Activated T-cell treated with anti-CD3 and anti-CD28 coated beads for 48 hours (primary cell): ENCODE data around the gene SASH1.
"Not testable (repeated sequence)": the region's sequence is repeated elsewhere in the genome, so short reads cannot be mapped to it uniquely, and the experiment has no call there.

ENCODE experiments used
- DNase-seq: peaks from one replicate; pipeline ENCODE4 v3.0.0-alpha.2; 2020; ENCODE audit warnings: low read depth

SASH1 gene

GRCh38 chr6:148367411-148368024 is 24.9 kb downstream of the SASH1 start:
- no peak for DNase-seq

GRCh38 chr6:148370176-148370575 is 27.5 kb downstream of the SASH1 start:
- no peak for DNase-seq

DNA sequence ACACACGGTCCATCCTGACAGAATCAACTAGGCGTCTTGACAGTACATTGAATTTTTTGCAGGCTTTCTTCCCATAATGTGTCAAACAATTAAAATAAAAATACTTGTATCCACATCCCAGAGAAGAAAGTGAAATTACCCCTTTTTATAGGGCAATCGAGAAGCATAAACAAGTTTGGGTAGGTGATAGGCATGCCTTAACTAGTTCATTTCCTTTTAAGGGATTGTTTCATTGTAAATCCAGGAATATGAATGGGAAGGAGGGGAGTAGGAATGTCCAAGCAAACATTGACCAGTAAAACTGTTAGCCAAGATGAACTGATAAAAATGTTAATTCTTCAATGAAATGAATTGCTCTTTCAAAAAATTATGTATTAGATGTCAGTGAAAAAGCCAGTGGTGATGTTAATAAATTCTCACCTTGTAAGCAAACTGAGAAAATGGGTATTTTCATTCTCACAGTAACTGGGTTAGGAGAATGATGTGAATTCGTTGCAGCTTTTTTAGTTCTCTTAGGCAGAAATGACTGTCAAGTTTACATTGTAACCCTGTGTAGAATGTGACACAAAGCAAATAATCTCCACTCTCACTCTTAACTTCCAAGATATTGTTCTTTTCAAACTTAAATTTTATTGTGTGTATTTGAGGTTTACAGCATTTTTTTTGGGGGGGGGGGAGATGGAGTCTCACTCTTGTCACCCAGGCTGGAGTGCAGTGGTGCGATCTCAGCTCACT is 31.6 kb downstream of the SASH1 start:
- no peak for DNase-seq

DNA sequence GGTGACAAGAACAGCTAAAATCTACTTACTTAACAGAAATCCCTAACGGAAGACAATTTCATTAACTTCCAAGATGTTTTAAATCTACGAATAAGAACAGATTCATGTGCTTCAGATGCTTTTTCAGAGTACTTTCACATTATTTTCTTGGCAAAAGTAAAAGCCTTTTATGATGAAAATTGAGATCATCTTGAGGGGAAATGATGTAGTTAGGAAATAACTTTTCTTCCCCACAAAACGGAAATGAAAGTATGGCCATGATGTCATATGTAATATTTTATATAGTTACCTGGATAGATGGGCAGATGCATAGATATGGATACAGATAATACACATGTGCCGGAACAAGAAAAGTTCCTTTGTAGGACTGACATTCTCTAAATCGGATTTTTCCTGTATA is 32.8 kb downstream of the SASH1 start:
- DNase-seq, result no peak

GRCh38 chr6:148379481-148379880 is 36.8 kb downstream of the SASH1 start:
- DNase-seq, result no peak

- DNase-seq, result no peak
Observed at GRCh38 chr6:148379966-148380713, 37.5 kb downstream of the SASH1 start.

GRCh38 chr6:148382051-148382450 is 39.4 kb downstream of the SASH1 start:
- not testable (repeated sequence) for DNase-seq

DNA sequence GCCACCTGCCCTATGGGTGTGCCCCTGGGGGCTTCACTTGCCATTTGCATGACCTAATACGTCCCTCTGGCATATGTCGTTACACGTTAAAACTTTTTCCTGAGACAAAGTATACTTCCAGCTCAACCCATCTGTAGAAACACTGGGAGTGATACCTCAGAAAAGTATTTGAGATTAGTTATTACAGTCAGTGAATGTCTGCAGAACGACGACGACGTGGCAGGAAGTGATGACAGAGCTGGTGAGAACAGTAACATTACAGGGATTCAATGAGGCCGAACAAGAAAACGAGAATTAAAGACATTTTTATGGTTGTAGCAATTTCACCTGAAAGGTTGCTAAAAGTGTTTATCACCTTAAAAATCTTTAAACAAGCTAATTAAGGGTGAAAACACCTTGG is 40.2 kb downstream of the SASH1 start:
- no peak for DNase-seq

- no peak for DNase-seq
Observed at GRCh38 chr6:148383658-148384368, 41.2 kb downstream of the SASH1 start.

DNA sequence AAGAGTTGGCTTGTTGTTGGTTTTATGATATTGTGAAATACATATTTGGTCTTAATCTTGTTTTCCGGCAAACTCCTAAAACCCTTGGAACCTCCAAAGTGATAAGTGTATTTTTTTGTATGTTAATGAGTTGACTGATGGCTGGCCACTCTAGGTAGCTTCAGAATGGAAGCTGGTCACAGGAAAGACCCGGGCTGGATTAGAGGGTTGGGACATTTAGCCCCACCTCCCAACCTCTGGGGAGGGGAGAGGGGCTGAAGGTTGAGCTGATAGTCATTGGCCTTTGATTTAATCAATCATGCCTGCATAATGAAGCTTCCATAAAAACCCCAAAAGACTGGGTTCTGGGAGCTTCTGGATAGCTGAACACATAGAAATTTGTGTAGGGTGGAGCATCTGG is 42.7 kb downstream of the SASH1 start:
- no peak for DNase-seq

DNA sequence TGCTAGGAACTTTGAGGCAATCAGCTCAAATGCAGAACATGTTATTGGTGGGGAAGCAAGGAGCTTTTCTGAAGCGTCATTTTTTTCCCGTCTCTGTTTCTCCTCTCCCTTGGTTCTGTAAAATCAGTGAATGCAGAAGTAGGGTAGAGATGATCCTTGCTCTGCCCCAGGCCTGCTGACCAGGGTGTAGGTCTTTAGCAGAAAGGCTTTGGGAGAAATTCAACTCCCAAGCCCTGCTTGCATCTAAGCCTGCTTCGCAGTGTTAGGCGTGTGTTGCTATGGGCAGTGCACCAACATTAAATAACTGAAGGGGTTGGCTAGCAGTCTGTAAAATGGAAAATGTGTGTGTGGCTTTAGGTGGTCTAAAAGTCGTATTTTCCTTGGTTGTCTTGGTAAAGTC is 45.9 kb downstream of the SASH1 start:
- DNase-seq, result no peak

GRCh38 chr6:148389086-148389485 is 46.4 kb downstream of the SASH1 start:
- no peak for DNase-seq

DNA sequence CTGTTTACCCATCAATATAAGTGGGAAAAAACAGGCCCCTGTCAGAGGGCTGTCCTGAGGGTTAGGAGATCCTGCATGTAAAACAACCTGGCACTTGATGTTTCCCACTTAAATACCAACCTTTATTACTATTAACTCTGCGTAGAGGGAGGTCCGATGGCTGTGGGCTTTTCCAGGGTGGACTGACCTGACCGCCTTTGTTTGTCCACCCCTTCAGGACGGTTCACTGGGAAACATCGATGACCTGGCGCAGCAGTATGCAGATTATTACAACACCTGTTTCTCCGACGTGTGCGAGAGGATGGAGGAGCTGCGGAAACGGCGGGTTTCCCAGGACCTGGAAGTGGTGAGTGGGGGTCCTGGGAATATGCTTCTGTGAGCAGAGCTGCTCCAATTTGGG is 47.3 kb downstream of the SASH1 start:
- DNase-seq, result no peak

- not testable (repeated sequence) for DNase-seq
Observed at GRCh38 chr6:148392127-148392526, 49.5 kb downstream of the SASH1 start.

DNA sequence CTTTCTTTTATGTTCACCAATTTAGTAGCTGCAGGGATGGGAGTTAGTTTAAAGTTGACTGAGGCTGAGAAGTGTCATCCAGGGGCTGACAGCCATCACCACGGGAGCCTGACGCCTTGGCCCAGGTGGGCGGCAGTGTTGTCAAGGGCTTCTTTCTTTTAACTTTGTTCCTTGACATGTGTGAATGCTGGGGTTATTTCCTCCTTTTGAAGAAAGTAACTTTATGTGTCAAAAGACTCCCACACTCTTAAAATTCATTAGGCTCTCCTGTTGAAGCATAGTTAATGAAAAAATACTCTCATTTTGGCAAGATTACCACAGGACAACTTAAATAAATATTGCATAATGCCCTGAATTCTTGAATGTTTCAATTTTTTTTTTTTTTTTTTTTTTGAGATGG is 50.0 kb downstream of the SASH1 start:
- DNase-seq, result no peak

DNA sequence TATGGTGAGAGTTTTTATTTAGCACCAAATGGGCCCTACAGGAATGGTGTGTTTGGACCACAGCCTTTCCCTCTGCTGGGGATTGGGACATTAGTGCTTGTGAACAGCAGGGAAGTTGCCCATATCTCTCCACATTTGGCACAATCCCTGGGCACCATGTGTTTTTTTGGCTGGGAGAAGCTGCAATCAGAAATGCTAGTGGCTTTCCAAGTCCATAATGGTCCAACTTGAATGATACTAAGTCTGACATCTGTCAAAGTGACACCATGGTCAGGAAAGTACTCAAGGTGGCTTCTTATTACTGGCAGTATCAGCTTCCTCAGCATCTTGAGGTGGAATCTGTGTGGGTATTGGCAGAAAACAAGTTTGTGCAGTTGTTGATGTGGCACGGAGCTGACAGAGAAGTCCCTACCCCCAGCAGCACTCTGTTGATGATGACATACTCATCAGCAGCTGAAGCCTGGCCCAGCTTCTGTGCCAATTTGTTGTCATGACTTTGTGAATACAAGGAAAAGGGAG is 53.0 kb downstream of the SASH1 start:
- DNase-seq, result no peak

DNA sequence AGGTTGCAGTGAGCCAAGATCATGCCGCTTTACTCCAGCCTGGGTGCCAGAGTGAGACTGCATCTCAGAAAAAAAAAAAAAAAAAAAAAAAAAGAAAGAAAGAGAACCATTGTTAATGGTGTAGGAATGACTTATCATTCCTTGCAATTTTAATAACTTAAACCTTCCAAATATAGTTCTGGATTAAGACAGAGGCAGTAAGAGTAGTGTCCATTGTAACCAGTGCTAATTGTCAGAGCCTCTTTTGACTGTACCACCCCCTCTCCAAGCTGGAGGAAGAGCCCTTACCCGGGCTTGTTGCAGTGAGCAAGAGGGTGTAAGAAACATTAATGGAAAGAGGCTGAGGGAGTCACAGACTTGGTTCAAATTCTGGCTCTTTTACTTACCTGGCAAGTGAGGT is 53.8 kb downstream of the SASH1 start:
- no peak for DNase-seq

DNA sequence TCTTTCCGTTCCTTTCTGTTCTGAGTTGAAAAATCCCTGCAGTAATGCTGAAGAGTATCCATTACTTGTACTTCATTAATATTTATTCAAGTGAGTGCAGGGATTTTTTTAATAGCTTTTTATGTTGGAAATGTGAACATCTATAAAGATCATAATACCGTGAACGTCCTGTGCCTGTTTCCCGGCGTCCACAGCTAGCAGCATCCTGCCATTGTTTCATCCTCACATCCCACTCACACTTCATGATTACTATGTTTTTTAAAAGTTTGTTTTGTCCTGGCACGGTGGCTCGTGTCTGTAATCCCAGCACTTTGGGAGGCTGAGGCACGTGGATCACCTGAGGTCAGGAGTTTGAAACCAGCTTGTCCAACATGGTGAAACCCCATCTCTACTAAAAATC is 54.3 kb downstream of the SASH1 start:
- DNase-seq, result no peak

DNA sequence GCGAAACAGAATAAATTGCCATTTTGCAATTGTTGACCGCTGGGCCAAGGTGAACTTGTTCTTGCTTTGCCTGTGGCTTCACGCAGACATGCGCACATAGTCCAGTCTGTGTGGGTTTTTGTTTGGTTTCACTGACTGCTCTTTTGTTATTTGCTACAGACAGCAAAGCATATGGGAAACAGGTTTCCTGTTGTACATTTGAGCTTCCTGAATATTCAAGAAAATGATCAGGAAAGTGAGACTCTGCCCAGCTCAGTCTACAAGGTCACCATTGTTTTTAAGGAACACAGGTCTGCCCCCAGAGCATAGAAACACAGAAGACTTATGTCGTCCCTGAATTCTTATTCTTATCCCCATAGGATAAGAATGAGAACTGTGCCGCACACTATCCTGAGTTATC is 55.6 kb downstream of the SASH1 start:
- no peak for DNase-seq

- no peak for DNase-seq
Observed at GRCh38 chr6:148398678-148399077, 56.0 kb downstream of the SASH1 start.

GRCh38 chr6:148401571-148401970 is 58.9 kb downstream of the SASH1 start:
- DNase-seq, result no peak

GRCh38 chr6:148404456-148405054 is 61.9 kb downstream of the SASH1 start:
- DNase-seq, result no peak
